ENCODE results near the gene FLCN.
A peak's percentile ranks its signal among the peaks of the same experiment; 100 is the strongest.

The FLCN gene

DNA sequence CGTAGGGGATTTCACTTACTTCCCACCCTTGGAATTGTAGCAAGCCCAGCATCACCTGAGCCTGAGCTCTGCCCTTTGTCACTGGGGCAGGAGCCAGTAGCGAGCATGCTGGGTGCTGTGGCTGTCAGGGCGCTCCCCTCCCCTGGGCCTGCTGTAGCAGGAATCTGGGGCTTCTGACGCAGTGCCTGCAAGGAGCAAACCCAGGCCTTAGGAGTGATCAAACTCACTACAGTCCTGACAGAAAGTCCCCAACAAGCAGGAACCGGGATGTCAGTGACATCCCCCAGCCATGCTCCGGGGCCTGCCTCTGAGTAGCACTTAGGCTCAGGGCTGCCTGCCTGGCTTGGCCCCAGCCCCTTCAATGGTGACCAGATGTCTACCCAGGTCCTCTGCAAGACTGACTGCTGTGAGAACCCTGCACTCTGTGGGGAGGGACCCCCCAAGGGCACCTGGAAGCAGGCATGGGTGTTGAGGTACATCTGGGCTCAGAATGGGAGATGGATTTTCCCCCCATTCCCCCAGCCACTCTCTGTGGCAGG, 54.3 kb downstream of the FLCN start:
- no peak for DNase-seq

DNA sequence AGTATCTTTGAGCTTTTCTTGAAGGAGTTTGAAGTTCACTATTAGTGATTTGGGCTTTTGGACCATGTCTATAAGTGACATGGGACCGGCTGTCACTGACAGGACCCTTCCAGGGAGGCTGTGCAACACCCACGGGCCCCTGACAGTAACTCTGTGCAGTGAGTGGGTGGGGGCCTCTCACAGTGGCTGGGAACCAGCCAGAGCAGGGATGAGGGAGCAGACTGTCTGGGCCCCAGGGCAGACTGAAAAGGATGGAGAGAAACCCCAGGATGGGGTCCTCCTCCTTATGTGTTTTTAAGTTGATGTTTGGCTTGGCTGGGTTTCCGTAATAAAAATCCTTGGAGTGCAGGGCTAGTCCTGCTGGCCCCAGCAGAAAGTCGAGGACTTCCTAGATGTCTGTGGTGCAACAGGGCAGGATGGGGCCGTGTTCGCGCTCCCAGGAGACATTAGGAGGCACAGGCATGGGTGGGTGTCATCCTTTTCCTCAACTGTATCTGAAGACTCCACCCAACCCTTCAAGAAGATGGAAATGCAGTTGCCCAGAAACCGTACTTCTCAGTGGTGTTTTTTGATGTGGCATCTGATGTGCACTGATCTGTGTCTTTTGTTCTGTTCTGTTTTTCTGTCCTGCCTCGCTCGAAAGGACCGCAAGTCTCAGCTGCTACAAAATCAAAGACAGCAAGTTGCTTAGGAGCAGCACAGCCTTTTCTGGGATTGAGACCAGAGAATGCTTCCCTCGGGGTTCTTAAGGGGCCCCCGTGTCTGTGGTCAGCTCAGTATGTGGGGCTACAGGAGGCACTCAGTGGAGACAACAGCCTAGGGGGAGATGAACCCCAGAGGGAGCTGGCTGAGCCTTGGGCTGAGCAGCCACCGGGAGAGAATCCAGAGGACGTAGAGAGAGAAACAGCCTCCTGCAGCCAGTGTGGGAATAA, 55.0 kb downstream of the FLCN start:
- DNase-seq, result no peak

DNA sequence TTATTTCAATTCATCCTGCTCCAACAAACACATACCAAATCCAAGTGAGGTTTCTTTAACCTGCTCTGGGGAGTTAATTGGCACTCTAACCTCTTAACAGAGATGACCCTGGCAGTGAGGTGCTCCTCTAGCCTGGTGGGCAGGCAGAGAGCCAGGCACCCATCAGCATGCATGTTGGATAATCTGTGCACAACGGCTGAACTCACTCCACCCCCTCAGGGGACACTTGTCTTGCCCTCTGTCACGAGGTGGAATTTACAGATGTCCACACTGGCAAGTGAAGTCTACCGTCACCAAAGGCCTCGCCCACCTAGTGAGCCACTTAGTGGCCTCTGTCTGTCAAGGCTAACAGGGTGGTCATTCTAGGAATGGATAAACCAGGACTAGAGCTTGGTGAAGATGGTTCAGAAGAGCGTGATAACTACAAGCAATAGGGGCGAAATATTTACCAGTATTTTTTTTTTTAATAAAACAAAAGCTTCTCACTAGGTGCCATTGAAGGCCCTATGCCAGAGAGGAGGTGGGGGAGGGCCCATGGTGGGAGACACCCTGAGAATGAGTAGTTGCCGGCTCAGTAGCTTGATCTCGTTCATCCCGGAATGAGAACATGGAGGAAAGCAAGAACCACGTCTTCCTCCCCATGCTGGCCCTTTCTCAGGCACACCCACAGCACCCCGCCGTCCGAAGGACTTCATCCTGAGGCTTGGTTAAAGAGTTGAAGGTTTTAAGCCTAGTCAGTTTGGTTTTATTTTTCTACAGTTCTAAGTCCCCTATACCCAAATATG, 56.0 kb downstream of the FLCN start:
- no peak for DNase-seq

DNA sequence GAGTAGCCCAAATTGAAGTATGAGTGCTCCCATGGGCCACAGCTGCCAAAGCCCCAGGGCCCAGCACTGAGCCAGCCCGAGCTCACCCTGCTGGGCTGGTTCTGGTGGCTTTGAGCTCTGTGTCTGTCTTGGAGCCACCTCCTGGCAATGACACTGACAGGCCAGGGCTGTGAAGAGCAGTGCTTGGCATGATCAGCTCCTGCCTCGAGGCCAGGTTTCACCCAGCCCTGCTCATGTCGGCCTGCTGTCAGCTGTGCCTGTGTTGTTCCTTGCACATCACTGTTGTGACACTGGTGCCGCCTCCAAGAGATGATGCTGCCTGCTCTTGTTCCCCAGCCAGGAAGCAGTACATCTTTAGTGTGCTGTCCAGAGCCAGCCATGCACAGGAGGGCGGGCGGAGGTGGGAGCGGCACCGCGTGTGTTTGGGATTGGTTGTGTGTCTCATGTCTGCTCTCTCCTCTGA, 56.8 kb downstream of the FLCN start:
- DNase-seq, result no peak

DNA sequence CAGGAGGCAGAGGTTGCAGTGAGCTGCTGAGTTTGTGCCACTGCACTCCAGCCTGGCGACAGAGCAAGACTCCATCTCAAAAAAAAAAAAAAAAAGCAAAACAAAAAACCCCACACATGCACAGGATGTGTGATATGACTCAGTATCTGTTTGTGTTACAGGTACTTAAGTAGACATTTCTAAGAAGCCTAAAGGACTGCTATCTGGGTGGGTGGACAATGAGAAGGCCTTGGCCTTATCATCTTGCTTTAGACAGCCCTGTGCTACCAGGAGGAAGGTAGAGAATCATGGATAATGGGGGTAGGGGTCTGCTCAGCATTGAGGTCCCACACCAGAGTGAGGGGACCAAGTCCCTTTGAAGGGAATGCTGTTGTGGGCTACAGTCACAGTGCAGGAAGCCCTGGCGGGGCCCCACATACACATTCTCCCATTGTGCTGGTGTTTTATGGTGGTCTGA, 57.6 kb downstream of the FLCN start:
- peak; percentile 35 for DNase-seq

DNA sequence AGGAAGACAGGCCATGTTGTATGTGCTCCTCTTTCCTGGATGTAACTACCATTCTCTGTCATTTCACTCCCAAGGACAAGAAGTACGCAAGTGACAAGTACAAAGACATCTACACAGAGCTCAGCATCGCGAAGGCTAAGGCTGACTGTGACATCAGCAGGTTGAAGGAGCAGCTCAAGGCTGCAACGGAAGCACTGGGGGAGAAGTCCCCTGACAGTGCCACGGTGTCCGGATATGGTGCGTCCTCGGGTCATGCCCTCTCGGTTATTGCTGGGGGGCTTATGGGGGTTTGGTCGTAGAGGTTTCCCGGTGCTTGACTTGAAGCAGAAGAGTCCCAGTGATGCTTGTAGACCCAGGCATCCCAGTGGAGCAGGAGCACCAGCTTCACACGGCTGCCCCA, 59.8 kb downstream of the FLCN start:
- no peak for DNase-seq

DNA sequence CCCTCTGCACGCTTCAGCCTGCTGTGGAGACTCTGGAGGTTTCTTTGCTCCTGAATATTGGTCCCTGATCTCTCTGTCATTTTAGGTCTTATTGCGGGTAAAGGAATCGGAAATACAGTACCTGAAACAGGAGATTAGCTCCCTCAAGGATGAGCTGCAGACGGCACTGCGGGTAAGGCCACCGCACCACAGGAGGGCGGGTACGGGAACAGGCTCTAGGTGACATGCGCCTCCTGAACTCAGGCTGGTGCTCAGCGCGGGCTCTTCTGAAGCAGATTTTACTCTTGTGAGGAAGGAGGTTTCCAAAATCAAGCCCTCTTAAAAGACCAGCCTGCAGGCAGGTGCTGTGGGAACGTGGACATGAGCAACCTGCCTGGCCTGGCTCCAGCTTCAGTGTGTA, 60.6 kb downstream of the FLCN start:
- DNase-seq, result no peak

DNA sequence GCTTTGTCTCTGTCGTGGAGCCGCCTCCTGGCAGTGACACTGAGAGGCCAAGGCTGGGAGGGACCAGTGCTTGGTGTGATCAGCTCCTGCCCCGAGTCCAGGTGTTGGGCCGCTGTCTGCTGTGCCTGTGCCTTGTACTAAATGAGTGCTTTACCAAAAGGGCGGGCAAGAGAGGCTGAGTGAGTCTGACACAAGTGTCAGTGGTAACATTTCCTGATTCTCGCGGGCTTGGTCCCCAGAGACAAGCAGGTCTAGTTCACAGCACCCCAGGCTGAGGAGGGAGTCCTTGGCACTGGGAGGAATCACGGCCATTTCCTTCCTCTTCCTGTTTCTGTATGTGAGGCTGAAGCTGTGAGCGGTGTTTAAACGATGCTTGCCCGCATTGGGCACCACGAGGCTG, 61.1 kb downstream of the FLCN start:
- no peak for DNase-seq

DNA sequence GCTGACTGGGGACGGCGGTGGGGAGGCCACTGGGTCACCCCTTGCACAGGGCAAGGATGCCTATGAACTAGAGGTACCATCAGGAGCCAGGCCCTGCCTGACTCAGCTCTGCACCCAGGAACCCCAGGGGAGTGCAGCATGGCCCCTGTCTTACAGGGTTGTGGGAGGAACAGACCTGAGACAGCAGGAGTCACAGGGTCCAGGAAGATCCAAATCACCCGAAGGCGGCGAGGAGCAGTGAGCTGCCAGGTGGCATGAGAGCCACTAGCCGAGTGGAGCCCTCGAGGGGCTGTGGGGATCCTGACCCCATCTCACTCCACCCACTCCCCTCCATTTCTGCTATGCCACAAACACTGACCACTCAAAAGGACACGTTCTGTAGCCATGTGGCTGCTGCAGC, 61.6 kb downstream of the FLCN start:
- DNase-seq, result no peak

DNA sequence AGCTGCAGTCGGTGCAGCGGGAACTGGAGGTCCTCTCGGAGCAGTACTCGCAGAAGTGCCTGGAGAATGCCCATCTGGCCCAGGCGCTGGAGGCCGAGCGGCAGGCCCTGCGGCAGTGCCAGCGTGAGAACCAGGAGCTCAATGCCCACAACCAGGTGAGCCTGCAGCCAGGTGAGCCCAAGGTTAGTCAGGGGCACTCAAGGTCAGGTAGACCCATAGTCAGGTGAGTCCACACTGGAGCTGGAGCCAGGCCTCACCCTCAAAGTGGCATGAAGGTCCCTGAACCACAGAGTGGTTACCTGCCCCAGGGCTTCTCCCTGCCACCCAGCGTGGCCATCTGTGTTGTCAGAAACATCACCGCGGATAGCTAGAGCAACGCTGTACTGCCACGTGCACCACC, 63.0 kb downstream of the FLCN start:
- DNase-seq, result no peak

DNA sequence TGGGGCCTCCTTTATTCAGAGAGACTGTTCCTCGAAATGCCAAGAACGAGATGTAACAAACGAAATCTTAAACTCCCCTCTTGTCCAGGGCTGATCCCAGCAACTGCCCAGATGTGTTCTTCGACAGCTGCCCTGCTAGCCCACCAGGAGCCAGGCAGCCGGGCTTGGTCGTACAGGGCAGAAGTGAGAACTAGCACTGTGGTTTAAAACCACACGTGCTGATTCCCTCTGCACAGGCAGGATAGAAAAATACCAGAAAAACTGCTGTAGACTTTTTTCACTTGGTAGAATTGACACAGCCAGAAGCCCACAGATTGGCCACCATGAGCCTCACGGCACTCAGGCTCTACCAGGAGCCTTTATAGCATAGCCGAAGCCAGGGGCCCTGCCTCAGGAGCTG, 64.0 kb downstream of the FLCN start:
- no peak for DNase-seq

DNA sequence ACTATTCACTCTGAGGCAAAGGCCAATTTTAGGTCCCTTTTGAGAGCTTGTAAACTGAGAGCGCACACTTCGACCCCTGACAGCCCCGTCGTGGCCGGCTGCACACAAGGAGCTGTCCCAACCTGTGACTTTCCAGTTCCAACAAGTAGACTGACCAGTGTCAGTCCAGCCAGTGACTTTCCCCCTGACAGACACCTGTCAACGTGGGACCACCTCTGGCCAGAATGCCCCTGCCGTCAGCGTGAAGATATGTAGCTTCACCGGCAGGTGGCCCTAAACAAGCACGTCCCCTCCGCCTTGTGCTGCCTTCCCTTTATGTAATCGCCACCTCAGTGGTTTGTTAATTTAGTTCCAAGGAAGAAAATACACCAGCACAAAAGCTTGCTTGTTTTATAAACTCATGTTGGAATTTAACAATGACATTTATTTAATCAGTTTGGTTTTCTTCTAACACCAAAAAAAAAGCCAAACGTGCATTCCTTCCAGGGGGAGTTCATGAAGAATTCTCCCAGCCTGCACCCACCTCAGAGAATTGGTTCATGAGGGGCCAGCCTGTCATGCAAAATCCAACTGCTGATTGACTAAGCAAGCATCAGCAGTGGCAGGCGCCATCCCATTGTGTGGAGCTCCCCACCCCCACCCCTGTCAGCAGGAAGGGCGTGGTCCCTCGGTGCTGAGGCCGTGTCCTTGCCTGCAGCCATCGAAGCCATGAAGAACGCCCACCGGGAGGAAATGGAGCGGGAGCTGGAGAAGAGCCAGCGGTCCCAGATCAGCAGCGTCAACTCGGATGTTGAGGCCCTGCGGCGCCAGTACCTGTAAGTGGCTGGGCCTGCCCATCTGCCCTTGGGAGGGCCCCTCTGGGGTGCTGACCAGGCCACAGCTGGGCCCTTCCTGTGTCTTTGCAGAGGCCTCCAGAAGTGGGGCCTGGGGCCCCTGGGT, 64.7 kb downstream of the FLCN start:
- DNase-seq, result no peak

DNA sequence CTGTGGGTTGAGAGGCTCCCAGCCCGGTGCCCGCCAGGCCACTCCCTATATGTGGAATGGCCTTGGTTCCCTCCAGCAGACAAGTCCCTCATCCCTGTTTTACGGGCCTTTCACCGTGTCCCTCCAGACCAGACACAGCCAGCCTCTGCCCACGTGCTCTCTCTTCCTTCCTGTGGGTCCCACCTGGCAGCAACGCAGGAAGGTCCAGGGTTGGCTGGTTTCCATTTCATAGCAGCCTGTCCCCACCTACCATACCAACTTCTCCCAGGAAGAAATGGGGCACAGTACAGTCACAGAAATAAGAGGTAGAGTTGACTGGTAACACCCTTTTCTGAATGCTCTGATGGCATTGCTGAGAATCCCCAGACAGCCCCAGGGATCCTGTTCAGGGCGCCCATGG, 65.8 kb downstream of the FLCN start:
- no peak for DNase-seq

DNA sequence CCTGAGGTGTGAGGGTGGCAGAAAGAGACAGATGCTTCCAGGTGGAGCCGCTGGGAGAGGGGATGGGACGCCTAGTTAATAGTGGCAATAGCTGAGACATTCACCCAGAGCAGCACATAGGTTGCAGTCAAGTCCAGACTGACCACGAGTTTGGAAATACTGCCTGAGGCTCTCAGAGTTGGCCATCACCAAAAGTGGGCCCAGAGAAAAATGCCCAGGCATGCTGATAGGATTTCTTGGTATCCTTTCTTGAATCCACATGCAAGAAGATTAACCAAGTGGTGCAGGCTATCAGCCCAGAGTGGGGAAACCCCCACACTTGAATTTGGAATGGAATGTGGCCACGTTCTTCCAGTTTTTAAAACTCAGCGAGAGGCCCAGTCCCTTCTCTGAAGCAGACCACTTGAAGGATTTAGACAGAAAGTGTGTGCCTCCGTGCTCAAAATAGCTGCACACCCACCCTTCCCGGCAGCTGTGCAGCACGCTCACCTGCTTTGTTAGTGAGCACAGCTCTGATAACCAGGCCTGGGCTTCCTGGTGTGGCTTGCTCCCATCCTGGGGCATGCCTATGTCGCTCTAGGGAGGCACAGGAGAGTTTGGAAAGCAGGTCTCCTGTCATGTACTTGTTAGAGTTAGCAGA, 66.5 kb downstream of the FLCN start:
- no peak for DNase-seq

DNA sequence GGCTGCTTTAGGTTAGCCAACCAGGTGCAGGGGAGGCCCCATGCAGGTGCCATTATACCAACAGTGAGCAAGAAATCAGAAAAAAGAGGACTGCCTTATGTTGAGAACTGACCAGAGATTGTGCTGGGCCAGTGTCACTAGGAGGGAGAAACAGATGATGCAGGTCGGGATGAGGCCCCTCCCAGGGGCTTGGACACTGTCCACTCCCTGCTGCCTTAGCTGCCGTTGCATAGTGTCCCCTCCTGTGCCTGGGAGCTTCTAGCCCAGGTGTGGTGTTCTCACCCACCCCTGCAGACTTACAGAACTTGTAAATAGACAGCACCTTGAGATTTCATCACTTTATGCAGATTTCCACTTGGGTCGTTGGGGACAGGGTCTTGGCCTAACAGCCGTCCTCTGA, 67.6 kb downstream of the FLCN start:
- no peak for DNase-seq

DNA sequence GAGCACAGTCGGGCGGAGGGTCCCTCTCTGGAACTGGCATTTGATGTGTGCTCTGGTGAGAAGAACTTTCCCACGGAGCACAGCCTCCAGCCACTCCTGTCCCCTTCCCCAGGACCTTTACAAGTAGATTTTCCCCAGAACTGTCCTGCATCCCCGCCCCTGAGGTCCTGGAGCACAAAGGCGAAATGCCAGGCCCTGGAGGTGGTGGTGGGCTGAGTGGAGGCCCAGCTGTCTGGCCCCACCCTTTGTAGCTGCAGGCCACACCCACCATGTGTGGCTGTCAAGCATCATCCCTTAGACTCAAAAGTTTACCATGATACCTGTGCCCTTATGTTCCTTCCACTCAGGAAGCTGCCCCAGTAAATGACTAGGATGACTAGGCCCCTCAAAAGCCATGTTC, 68.6 kb downstream of the FLCN start:
- no peak for DNase-seq

DNA sequence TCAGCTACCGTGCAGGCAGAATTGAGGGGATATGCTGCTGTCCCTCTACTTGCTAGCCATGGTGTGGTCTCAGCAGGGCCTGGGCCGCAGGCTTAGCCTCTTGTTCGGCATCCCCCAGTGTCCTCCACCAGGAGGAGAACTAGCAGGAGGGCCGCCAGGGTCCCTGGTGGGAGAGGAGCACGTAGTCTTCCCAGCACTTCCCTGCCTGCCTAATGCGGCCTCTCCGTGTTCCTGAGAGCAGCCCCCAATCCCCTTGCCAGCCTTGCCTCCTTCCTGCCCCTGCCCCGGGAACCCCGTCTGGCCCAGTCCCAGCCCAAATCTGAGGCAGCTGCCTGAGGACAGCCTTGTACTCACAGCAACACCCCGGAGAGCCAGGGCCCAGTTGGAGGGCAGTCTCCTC, 69.0 kb downstream of the FLCN start:
- no peak for DNase-seq

DNA sequence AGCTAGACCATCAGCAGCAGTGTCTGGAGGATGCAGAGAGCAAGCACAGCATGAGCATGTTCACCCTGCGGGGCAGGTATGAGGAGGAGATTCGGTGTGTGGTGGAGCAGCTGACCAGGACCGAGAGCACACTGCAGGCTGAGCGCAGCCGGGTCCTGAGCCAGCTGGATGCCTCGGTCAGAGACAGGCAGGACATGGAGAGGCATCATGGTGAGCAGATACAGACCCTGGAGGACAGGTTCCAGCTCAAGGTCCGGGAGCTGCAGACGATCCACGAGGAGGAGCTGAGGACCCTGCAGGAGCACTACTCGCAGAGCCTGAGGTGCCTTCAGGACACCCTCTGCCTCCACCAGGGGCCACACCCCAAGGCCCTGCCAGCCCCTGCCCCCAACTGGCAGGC, 69.6 kb downstream of the FLCN start:
- no peak for DNase-seq

DNA sequence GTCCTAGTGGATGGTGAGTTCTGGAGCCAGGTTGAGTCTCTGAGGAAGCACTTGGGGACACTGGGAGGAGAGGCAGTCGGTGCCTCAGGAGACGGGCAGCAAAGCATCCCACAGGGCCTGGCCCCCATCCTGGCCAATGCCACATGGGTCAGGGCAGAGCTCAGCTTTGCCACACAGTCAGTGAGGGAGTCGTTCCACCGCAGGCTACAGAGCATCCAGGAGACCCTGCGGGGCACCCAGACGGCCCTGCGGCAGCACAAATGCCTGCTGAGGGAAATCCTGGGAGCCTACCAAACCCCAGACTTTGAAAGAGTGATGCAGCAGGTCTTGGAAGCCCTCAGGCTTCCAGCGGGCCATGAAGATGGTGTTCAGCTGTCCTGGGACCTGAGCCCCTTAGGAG, 70.5 kb downstream of the FLCN start:
- no peak for DNase-seq

DNA sequence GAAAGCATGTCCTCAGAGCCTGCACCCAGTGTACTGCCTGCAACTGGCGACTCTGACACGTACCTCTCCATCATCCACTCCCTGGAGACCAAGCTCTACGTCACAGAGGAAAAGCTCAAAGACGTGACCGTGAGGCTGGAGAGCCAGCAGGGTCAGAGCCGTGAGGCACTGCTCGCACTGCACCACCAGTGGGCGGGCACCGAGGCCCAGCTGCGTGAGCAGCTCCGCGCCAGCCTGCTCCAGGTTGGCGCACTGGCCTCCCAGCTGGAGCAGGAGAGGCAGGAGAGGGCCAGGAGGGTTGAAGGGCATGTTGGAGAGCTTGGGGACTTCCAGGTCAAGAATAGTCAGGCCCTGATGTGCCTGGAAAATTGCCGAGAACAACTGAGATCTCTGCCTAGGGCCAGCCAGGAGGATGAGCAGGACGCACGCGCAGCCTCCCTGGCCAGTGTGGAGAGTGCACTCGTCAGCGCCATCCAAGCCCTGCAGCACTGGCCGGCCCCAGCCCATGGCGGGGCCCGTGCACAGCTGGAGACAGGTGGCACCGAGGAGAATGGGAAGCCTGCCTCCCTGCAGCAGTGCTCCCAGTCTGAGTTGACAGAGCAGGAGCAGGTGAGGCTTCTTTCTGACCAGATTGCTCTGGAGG, 71.2 kb downstream of the FLCN start:
- DNase-seq, result no peak

DNA sequence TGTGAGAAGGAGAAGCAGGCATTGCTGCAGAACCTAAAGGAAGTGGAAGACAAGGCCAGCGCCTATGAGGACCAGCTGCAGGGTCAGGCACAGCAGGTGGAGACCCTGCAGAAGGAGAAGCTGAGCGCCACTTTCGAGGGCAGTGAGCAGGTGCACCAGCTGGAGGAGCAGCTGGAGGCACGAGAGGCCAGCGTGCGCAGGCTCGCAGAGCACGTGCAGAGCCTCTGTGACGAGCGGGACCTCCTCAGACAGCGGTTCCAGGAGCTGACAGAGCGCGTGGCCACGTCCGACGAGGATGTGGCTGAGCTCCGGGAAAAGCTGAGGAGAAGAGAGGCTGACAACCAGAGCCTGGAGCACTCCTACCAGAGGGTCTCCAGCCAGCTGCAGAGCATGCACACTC, 72.3 kb downstream of the FLCN start:
- no peak for DNase-seq

DNA sequence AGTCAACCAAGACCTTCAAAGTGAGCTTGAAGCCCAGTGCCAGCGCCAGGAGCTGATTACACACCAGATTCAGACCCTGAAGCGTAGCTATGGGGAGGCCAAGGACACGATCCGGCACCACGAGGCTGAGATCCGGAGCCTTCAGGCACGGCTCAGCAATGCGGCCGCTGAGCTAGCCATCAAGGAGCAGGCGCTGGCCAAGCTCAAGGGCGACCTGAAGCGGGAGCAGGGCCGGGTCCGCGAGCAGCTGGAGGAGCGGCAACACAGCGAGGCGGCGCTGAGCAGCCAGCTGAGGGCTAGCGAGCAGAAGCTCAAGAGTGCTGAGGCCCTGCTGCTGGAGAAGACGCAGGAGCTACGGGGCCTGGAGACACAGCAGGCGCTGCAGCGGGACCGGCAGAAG, 72.8 kb downstream of the FLCN start:
- no peak for DNase-seq

All from stimulated activated CD8-positive, alpha-beta memory T cell treated with anti-CD3 and anti-CD28 coated beads, Interleukin-4, amount 100 ng/mL, for 48 hours (primary cell).